Ramos (cell line): Measurements from ENCODE around the gene SLC12A7.
"Not testable (repeated sequence)": the region's sequence is repeated elsewhere in the genome, so short reads cannot be mapped to it uniquely, and the experiment has no call there.

ENCODE experiments used
- in situ Hi-C: fragments of 300-500 bp; cut with MboI; formaldehyde crosslinking; loops from one replicate; pipeline ENCODE4 v1.14.3; 2022; ENCODE audit warnings: low sequenced_read_pairs; ENCODE audit not compliant: unreplicated experiment

SLC12A7 gene

DNA sequence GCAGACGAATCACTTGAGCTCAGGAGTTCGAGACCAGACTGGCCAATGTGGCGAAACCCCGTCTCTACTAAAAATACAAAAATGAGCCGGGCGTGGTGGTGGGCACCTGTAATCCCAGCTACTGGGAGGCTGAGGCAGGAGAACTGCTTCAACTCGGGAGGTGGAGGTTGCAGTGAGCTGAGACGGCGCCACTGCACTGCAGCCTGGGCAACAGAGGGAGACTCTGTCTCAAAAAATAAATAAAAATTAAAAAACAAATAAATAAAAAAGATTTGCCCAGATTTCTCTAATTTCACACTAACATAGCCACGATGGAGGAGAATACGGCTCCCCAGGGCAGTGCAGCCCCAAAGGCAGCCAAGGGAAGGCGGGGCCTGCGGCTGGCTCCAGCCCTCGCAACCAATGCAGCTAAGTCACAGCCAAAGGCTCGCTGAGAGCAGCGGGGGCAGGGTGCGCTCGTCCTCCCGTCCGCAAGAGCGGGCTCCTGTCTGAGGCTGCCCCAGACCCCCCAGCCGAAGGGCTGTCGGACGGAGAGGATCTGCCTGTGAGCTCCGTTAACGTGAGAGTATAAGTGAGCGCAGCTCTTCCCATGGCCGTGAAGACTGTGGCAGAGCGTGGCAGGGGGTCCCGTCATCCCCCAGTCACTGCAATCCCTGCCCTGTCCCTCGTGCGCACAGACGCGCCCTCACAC, 43.5 kb downstream of the SLC12A7 start:
- in situ Hi-C loops: no loop called here

DNA sequence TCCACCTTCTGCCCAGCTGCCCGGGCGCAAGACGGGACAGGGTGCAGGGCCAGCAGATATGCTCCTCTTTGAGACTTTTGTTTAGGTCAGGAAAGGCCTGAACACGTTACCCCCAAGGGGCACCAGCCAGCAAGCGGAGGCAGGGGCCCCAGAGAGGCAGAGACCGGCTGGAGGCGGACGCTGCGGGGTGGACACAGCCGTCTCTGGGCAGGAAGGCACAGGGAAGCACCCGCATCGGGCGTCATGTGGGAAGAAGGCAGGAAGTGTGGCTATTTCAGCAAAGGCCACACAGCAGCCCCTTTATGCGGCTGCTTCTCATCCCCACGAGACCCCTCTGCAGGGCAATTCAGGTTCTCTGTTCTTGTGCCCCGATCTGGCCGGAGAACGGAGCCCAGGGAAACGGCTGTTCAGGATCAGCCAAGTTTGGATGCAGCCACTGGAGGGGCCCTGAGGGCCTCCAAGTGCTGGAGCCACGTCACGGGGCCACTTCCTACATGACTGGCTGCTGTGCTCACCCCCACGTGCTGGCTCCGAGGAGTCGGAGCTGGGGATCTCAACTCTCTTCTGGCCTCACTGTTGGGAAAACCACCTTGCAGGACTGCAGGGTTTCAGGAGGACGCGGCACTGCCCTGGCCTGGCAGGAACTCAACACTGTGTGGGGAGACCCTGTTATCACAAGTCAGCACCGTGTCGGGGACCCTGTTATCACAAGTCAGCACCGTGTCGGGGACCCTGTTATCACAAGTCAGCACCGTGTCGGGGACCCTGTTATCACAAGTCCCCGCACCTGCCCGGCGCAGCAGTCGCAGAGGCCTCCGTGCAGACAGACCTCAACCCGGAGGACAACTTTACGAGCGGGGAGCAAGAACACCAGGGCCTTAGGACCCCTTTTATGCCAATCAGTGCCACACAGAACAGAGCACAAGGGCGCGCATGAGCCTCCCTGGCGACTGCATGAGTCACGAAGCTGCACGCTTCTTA, 44.4 kb downstream of the SLC12A7 start:
- in situ Hi-C loops: no loop called here

DNA sequence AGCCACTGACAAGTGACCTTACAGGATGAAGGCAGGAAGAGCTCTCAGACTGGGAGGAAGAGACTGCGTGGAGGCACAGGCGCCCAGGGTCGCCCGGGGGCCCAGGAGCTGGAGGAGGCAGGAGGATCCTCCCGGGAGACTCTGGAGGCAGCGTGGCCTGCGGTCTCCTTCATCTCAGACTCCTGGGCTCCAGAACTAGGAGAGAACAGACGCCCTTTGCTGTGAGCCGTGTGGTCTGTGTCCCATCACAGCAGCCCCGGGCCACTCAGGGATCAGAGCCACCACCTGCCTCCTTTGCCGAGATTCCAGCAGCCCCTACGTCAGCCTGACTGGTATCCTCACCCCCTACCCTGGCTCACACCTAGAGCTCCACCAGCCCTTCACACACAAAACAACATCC, 45.2 kb downstream of the SLC12A7 start:
- in situ Hi-C loops: no loop called here

DNA sequence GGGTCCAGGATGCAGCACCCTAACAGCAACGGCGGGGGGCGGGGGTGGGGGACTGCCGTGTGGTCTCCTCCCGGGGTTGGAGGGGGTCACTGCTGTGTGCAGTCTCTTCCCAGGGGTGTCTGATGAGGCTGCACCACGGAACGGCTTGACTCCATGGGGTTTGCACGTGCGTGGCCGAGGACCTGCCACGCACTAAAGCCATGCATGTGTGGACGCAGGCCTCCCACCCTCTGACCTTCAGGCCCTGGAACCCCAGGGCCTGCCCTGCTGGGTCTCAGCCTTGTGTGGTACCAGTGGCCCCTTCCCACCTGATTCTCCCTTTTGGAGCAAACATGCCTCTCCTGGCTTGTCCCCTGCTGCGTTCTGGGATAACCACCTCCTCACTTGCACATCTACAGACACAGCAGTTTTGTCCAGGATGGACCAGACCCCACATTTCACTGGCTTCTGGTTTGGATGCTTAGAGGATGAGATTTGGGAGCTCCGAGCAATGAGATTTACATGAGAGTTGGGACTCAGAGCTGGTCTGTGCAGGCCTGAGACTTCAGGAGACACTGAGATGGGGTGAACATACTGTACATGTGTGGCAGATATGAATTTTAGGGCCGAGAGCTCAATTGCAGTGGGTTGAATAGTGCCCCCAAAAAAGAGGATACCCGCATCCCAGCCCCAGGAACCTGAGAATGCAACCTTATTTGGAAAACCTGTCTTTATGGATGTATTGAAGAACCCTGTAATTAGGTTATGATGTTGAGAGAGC, 45.8 kb downstream of the SLC12A7 start:
- in situ Hi-C loops: no loop called here

DNA sequence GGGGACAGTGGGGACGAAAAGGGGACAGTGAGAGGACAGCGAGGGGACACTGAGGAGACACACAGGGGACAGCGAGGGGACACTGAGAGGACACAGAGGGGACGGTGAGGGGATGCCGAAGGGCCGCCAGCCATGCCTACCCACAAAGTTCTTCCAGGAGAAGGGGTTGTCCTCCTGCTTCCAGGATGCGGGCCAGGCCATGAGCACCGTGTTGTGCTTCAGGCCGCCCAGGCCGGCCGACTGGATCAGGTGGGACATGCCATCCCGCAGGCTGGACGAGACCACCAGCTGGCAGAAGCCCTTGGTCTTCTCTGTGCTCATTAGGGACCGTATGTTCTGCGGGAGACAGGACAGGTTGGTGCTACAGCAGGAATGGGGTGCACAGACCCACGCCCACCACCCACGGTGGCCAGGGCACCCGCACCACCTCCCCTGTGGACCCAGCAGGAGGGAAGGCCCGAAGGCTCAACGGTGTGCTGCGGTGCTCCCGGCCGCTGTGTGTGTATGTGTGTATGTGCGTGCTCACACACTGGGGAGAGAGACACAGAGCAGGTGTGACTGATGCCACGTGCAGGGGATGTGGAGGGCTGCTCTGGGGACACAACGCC, 46.6 kb downstream of the SLC12A7 start:
- in situ Hi-C loops: no loop called here

DNA sequence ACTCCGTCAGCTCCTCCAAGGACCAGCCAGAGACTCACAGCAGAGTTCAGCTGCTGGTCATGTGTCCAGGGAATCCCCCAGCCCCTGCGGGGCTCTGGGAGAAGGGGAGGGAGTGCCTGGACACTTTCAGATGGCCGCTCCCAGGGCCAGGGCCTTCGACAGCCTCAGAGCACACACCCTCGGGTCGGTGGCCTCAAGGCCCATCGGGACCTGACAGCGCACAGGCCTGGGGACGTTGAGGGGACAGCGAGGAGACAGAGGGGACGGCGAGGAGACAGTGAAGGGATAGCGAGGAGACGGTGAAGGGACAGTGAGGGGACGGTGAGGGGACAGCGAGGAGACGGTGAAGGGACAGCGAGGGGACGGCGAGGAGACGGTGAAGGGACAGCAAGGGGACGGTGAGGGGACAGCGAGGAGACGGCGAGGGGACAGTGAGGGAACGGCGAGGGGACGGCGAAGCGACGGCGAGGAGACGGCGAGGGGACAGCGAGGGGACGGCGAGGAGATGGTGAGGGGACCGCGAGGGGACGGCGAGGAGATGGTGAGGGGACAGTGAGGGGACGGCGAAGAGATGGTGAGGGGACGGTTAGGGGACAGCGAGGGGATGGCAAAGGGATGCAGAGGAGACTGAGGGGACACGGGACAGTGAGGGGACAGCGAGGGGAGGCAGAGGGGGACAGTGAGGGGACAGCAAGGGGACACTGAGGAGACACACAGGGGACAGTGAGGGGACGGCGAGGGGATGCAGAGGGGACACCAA, 47.3 kb downstream of the SLC12A7 start:
- in situ Hi-C loops: no loop called here

DNA sequence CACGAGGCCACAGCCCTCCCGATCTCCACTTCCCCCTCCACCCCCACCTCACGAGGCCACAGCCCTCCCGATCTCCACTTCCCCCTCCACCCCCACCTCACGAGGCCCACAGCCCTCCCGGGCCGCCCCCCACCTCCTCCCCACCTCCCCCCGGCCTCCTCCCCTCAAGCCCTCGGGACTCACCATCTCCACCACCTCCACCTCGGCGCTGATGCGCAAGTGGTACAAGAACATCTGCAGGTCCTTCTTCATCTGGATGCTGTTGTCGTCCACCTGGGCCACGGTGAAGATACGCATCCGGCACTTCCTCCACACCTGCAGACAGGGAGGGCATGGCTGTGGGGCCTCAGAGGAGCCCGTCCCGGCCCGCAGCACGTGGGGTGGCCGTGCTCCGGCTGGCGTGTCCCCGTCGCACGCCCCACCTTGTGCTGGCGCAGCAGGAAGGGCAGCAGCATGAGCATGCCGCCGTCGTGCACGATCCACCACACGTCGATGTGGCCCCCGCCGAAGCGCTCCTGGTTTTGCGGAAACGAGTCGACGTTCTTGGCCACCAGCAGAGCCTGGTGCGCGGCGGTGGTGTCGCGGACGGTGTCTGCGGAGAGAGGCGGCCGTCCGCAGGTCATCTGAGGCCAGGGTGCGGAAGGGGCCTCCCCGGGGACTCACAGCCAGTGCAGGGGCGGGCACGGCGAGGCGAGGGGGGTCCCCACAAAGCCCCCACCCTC, 48.0 kb downstream of the SLC12A7 start:
- in situ Hi-C loops: no loop called here

DNA sequence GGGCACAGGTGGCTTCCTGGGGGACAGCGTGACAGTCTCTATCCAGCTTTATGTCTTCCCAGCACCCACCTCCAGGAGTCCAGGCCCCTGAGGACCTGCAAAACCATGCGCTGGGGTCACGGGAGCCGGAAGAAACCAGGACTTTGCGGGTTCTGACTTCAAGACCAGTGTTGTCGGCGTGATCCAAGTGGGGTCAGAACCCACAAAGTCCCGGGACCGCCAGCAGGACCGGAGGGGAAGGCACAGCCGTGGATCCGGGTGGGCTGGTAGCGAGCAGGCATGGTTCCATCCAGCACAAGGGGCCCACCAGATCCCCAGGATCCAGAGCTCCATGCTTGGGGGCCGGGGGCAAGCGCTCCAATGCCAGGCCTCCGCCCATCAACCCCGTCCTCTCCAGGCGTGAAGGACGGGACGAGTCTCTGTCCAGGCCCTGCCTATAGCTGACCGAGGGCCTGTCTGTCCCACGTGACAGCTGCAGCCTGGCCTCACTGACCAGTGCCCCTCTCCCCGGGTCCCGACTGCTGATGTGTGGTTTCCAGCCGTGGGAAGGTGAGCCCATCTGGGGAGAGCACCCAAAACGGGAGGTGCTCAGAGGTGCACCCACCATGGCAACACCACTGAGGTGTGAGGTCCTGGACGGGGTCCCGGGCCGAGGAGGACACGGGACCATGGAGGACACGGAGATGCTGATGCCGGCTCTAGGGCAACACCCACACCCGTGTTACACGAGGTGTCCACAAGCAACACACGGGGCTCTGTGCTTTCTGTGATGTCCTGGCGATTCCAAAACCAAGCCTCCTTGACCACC, 48.9 kb downstream of the SLC12A7 start:
- in situ Hi-C loops: no loop called here

DNA sequence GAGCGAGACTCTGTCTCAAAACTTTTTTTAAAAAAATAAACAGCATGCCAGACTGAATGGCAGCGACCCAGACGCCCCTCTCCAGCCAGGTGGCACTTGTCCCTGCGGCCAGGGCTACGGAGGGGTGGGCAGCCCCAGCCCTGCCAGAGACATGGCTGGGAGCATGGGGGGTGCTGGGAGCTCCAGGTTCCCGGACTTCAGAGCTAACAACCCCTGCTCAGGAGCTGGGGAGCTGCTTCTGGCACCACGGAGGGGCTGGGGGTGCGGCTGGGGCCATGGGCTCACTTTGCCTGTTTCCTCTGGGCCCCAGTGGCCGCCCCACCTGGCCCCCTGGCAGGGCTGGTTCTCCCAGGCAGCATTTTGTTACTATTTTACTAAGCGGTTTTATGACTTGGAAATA, 49.9 kb downstream of the SLC12A7 start:
- in situ Hi-C loops: no loop called here

DNA sequence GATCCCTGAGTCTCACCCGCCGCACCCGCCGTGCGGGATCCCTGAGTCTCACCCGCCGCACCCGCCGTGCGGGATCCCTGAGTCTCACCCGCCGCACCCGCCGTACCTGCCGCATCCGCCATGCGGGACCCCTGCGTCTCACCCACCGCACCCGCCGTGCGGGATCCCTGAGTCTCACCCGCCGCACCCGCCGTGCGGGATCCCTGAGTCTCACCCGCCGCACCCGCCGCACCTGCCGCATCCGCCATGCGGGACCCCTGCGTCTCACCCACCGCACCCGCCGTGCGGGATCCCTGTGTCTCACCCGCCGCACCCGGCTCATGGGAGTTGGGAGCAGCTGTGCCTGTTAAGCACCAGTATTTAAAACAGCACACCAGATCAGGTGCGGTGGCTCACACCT, 50.6 kb downstream of the SLC12A7 start:
- in situ Hi-C loops: not testable (repeated sequence)

DNA sequence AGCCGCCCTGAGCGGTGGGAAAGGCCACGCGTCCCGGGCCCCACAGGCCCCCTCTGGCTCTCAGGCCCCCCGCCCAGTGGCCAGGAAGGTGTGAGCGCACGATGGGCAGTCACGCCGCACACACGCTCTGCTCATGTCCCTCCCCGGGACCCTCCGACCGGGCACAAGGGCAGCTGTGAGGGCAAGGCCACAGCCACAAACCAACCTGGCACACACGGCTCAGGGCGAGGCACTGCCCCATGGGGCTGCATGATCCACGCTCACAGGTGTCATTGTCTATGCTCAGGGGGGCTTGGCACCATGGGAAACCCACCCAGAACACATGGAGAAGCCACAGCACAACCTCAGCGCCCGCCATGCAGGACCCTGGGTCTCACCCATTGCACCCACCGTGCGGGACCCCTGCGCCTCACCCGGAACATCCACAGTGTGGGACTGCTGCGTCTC, 51.3 kb downstream of the SLC12A7 start:
- in situ Hi-C loops: no loop called here

DNA sequence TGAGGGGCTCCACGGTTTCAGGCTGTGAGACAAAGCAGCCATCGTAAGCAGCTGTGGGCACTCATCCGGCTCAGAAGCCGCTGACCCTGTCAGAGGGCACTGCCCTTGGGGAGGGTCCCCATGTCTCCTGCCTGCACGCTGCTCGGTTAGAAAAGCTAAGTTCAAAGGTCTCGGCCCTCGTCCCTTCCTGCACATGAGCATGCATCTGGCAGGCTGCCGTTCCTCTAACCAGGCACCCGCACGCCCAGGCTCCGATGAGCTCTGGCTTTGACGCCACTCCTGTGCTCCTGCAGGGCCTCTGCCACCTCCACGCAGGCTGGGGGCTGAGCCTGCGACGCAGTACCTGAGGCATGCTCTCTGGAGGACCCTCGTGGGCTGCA, 52.0 kb downstream of the SLC12A7 start:
- in situ Hi-C loops: no loop called here

DNA sequence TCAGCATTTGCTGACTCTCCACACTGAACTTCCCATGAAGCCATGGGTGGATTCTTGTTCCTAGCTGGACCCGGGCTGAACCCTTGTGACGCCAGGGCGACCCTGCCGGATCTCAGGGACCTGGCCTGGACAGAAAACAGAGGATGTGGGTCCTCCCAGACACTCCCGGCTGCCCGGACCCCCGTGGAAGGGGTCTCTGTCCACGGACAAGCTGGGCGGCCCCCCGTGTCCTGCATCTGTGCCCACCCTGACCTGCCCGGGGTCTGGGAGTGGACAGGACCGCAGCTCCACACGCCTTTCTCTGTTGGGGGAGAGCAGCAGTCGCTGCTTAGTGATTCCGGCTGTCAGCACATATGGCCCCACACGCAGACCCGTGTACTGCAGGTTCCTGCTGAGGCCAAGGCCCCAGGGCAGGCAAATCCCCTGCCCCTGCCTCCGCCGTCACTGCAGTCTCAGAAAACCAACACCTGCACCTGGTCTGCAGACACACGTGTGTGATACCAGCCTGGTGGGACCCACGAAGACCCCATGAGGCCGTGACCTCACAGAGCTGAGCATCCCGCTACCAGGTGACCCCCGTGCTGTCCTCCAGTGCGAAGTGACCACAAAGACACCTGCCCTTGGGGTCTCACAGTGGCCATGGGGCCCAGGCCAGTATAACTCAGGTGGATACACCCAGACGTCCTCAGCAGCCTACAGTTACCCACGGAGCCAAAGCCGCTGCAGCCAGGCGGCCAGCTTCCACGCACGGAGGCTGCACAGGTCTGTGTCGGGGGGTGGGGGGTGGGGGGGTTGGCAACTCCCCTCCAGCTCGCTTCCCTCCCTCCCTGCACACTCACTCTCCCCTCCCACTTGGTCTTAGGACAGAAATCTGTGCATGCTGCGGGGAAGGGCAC, 52.6 kb downstream of the SLC12A7 start:
- in situ Hi-C loops: no loop called here

DNA sequence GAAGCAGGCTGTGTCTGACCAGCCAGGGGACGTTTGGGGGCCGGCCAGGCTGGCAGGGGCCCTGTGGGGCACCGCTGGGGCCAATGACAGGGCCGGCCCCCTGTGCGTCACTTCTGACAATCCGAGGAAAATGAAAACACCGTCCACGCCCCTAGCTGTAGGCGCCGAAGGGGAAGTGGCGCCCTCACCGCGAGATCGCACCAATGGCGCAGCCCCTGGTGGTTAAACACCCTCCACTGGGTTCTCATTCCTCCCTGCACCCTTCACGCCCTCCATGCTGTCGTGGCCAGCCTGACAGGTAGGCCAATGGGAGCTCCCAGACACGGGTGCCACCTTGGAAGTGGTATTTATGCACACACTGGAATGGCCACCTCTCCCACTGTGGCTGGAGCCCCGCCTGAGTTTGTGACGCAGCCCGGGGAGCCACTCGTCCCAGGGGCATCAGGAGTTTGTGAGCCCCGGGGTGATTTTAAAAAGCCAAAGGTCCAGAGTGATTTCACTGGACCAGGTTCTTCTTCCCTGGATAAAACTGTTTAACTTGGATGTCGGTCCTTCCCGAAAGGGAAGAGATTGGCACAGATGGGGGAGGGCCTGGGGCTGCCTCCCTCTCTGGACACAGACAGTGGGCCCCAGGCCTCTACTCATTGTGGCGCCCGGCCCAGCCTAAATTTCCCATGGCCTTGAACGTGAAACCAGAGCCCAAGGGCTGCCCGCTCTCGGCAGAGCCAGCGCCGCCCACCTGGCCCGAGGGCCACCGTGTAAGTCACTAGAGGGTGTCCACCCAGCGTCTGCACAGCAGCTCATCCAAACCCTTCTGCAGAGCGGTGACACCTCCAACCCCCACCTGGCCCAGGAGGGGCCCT, 53.5 kb downstream of the SLC12A7 start:
- in situ Hi-C loops: no loop called here

DNA sequence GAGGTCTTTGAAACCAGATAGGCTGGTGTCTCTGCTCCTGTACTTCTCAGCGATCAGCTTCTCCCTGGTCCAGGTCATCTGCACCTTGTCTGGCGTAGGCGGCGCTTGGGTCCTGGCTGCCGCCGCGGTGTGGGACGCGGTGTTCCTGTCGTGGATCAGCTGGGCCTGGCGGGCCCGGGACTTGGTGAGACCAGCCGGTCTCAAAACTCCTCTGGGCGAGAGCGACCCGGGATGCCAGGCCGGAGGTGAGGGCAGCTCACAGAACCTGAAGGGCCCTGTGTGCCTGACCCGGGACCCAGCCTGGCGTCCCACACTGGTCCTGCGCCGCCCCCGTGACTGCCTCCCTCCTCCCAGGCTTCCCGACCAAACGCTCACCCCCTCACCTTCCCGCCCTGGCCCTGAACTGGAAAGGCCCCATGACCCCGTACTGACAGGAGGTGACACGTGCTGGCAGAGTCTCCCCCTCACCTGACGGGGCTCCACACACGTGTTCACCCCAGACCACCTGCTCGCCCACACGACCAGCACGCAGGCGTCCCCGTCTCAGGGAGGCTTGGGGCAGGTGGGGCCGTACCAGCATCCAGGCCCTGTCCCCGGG, 54.3 kb downstream of the SLC12A7 start:
- in situ Hi-C loops: no loop called here
